GM23338 (cell line): ENCODE data around the gene ING4.

Experiments used
- CREB1 ChIP-seq: fragments of 250-450 bp; sonication (Bioruptor Pico); IDR thresholded peaks from 2 replicates; pipeline ENCODE4 v1.5.0; 2020; ENCODE audit warnings: low read depth, mild to moderate bottlenecking, moderate library complexity
- CTCF ChIP-seq, 2 experiments: fragments of 200-600 bp in 1 of 2; sonication (generic) in 1 of 2; conservative IDR thresholded peaks; 2 replicates each; pipeline versions ENCODE4 v1.5.1 to v1.6.1; 2016 to 2017; ENCODE audit warnings: antibody characterized with exemption in 2 of 2, low read depth in 2 of 2, mild to moderate bottlenecking in 2 of 2, moderate library complexity in 1 of 2
- EZH2 ChIP-seq: fragments of 200-600 bp; sonication (generic); IDR thresholded peaks from one replicate; pipeline ENCODE4 v1.8.0; 2017; ENCODE audit warnings: antibody characterized with exemption, mild to moderate bottlenecking, low read depth; ENCODE audit not compliant: unreplicated experiment
- EZH2phosphoT487 ChIP-seq: fragments of 200-600 bp; sonication (generic); IDR thresholded peaks from one replicate; pipeline ENCODE4 v1.8.1; 2018; ENCODE audit warnings: antibody characterized with exemption; ENCODE audit not compliant: unreplicated experiment
- POLR2AphosphoS5 ChIP-seq: IDR thresholded peaks from 2 replicates; pipeline ENCODE4 v1.6.1; 2016; ENCODE audit warnings: antibody characterized with exemption, low read depth

- TF ChIP-seq CTCF (conservative IDR thresholded peaks at IDR 0.05; ENCODE audit: low read depth in 2 of 2) = peak; percentile 59 to 83
- no peak for TF ChIP-seq POLR2AphosphoS5
- TF ChIP-seq EZH2 = no peak
- no peak for TF ChIP-seq CREB1 (CRISPR knock-in tag)
- no peak for TF ChIP-seq EZH2phosphoT487
Observed at GRCh38 chr12:6697584-6698351, 34.8 kb upstream of the ING4 start.
